ENCODE results near the gene GALM. TPM values are rescaled to one million over a fixed set of nuclear protein-coding genes. Genes with fewer than 3 reads are reported as not detected.

Gene GALM
- total RNA-seq, 1 donor from 2014 or later: 46.3 TPM

- Mint-ChIP-seq H3K27ac (peak overlapping the region; percentile 27), H3K36me3 (ENCODE audit: insufficient read depth) (no peaks in the 10 kb centered on the region), H3K4me1 (ENCODE audit: low read depth) (peaks cover 24% of the 10 kb centered on the region), H3K27me3 (no peaks in the 10 kb centered on the region), H3K4me3 (ENCODE audit: low read depth) (no peak overlapping the region), H3K9me3 (ENCODE audit: low read depth) (no peaks in the 10 kb centered on the region)
- DNase-seq (ENCODE audit: low spot score, unreplicated experiment): no peak
- TF ChIP-seq CTCF (IDR thresholded peaks at IDR 0.05; ENCODE audit: unreplicated experiment): no peak
Observed at GRCh38 chr2:38654528-38655381, 11.2 kb upstream of the GALM start.

GRCh38 chr2:38655441-38655840 is 10.5 kb upstream of the GALM start:
- Mint-ChIP-seq H3K27ac (no peak overlapping the region), H3K9me3 (ENCODE audit: low read depth) (no peaks in the 10 kb centered on the region), H3K4me3 (ENCODE audit: low read depth) (no peak overlapping the region), H3K4me1 (ENCODE audit: low read depth) (peaks cover 21% of the 10 kb centered on the region), H3K36me3 (ENCODE audit: insufficient read depth) (no peaks in the 10 kb centered on the region), H3K27me3 (no peaks in the 10 kb centered on the region)
- DNase-seq (ENCODE audit: low spot score, unreplicated experiment): no peak
- TF ChIP-seq CTCF (IDR thresholded peaks at IDR 0.05; ENCODE audit: unreplicated experiment): no peak

- Mint-ChIP-seq H3K27ac (no peak overlapping the region), H3K27me3 (no peaks in the 10 kb centered on the region), H3K9me3 (ENCODE audit: low read depth) (no peaks in the 10 kb centered on the region), H3K36me3 (ENCODE audit: insufficient read depth) (no peaks in the 10 kb centered on the region), H3K4me3 (ENCODE audit: low read depth) (no peak overlapping the region), H3K4me1 (ENCODE audit: low read depth) (peaks cover 21% of the 10 kb centered on the region)
- DNase-seq (ENCODE audit: low spot score, unreplicated experiment): no peak
- no peak for TF ChIP-seq CTCF (IDR thresholded peaks at IDR 0.05; ENCODE audit: unreplicated experiment)
Observed at GRCh38 chr2:38656866-38657480, 8.9 kb upstream of the GALM start.

- H3K4me1 Mint-ChIP-seq (ENCODE audit: low read depth): peaks cover 14% of the 10 kb centered on the region
- H3K4me3 Mint-ChIP-seq (ENCODE audit: low read depth): no peak overlapping the region
- DNase-seq (ENCODE audit: low spot score, unreplicated experiment): no peak
- no peaks in the 10 kb centered on the region for H3K27me3 Mint-ChIP-seq
- no peaks in the 10 kb centered on the region for H3K36me3 Mint-ChIP-seq (ENCODE audit: insufficient read depth)
- no peak overlapping the region for H3K27ac Mint-ChIP-seq
- TF ChIP-seq CTCF (IDR thresholded peaks at IDR 0.05; ENCODE audit: unreplicated experiment): no peak
- no peaks in the 10 kb centered on the region for H3K9me3 Mint-ChIP-seq (ENCODE audit: low read depth)
Observed at GRCh38 chr2:38658613-38659012, 7.3 kb upstream of the GALM start.

GRCh38 chr2:38659115-38659514 is 6.8 kb upstream of the GALM start:
- H3K4me3 Mint-ChIP-seq (ENCODE audit: low read depth): no peak overlapping the region
- DNase-seq (ENCODE audit: low spot score, unreplicated experiment): no peak
- H3K27ac Mint-ChIP-seq: no peak overlapping the region
- TF ChIP-seq CTCF (IDR thresholded peaks at IDR 0.05; ENCODE audit: unreplicated experiment): no peak
- no peaks in the 10 kb centered on the region for H3K27me3 Mint-ChIP-seq
- no peaks in the 10 kb centered on the region for H3K36me3 Mint-ChIP-seq (ENCODE audit: insufficient read depth)
- H3K4me1 Mint-ChIP-seq (ENCODE audit: low read depth): peaks cover 12% of the 10 kb centered on the region
- H3K9me3 Mint-ChIP-seq (ENCODE audit: low read depth): no peaks in the 10 kb centered on the region

Measured in progenitor cell of endocrine pancreas (in vitro differentiated cells).